Vagina (tissue), 2 donors: ENCODE results near the gene PKP4.

ENCODE experiments used
- POLR2AphosphoS5 ChIP-seq, 2 donors: sonication (generic); formaldehyde crosslinking; IDR thresholded peaks; one replicate each; pipeline ENCODE4 v1.9.0; 2017; ENCODE audit warnings: antibody characterized with exemption in 2 of 2, mild to moderate bottlenecking in 2 of 2, low read depth in 1 of 2; ENCODE audit not compliant: insufficient read depth in 1 of 2
- TF ChIP-seq, protein P1 (sequence below), 3 experiments: fragments of 450-650 bp in 2 of 3; fragments of 200-600 bp in 1 of 3; sonication (generic) in 1 of 3; IDR thresholded peaks; one replicate each; pipeline ENCODE4 v1.5.1; 2017 to 2019; ENCODE audit warnings: antibody characterized with exemption in 3 of 3, mild to moderate bottlenecking in 2 of 3, moderate library complexity in 2 of 3

GRCh38 chr2:158484892-158485556 lies 28.3 kb downstream of the PKP4 start:
- TF ChIP-seq, protein P1, sequence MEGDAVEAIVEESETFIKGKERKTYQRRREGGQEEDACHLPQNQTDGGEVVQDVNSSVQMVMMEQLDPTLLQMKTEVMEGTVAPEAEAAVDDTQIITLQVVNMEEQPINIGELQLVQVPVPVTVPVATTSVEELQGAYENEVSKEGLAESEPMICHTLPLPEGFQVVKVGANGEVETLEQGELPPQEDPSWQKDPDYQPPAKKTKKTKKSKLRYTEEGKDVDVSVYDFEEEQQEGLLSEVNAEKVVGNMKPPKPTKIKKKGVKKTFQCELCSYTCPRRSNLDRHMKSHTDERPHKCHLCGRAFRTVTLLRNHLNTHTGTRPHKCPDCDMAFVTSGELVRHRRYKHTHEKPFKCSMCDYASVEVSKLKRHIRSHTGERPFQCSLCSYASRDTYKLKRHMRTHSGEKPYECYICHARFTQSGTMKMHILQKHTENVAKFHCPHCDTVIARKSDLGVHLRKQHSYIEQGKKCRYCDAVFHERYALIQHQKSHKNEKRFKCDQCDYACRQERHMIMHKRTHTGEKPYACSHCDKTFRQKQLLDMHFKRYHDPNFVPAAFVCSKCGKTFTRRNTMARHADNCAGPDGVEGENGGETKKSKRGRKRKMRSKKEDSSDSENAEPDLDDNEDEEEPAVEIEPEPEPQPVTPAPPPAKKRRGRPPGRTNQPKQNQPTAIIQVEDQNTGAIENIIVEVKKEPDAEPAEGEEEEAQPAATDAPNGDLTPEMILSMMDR (IDR thresholded peaks at IDR 0.05), result no peak
- TF ChIP-seq POLR2AphosphoS5 (IDR thresholded peaks at IDR 0.05; ENCODE audit: insufficient read depth in 1 of 2, low read depth in 1 of 2), result no peak
